H9 (cell line): ENCODE data around the gene SLC6A3. TPM values are rescaled to one million over a fixed set of nuclear protein-coding genes. Genes with fewer than 3 reads are reported as not detected.
"Not testable (repeated sequence)": the region's sequence is repeated elsewhere in the genome, so short reads cannot be mapped to it uniquely, and the experiment has no call there.

ENCODE experiments used
- DNase-seq: peaks from one replicate; pipeline ENCODE4 v3.0.0-alpha.2; 2017
- H2AFZ ChIP-seq: one replicate; pipeline ENCODE4 v1.6.1; 2013; ENCODE audit warnings: mild to moderate bottlenecking, low read length, control low read depth, moderate library complexity
- H2AK5ac ChIP-seq: 2 replicates; pipeline ENCODE4 v1.6.1; 2013; ENCODE audit warnings: low read length, control low read depth, mixed read lengths; ENCODE audit not compliant: insufficient read length
- H2BK120ac ChIP-seq: one replicate; pipeline ENCODE4 v1.6.1; 2013; ENCODE audit warnings: low read depth, mild to moderate bottlenecking, low read length, control low read depth, inconsistent platforms; ENCODE audit not compliant: poor library complexity, severe bottlenecking
- H2BK12ac ChIP-seq: 2 replicates; pipeline ENCODE4 v1.6.1; 2013; ENCODE audit warnings: low read length, control low read depth, mixed read lengths, low read depth; ENCODE audit not compliant: insufficient read length
- H2BK15ac ChIP-seq: 2 replicates; pipeline ENCODE4 v1.6.1; 2013; ENCODE audit warnings: low read depth, low read length, control low read depth
- H2BK20ac ChIP-seq: one replicate; pipeline ENCODE4 v1.6.1; 2013; ENCODE audit warnings: low read depth, mild to moderate bottlenecking, low read length, control low read depth, inconsistent platforms; ENCODE audit not compliant: poor library complexity, severe bottlenecking
- H2BK5ac ChIP-seq: 2 replicates; pipeline ENCODE4 v1.6.1; 2013; ENCODE audit warnings: low read length, control low read depth, mixed read lengths; ENCODE audit not compliant: insufficient read length
- H3K14ac ChIP-seq: 2 replicates; pipeline ENCODE4 v1.6.1; 2013; ENCODE audit warnings: low read length, control low read depth; ENCODE audit not compliant: insufficient read depth
- H3K18ac ChIP-seq: 2 replicates; pipeline ENCODE4 v1.6.1; 2013; ENCODE audit warnings: low read depth, mild to moderate bottlenecking, mixed read lengths, low read length, control low read depth; ENCODE audit not compliant: insufficient read length
- H3K23ac ChIP-seq: 2 replicates; pipeline ENCODE4 v1.6.1; 2013; ENCODE audit warnings: low read length, control low read depth, mixed read lengths, low read depth; ENCODE audit not compliant: insufficient read length
- H3K23me2 ChIP-seq: 2 replicates; pipeline ENCODE4 v1.6.1; 2013; ENCODE audit warnings: low read depth, mild to moderate bottlenecking, mixed read lengths, low read length, control low read depth; ENCODE audit not compliant: insufficient read length, poor library complexity, severe bottlenecking
- H3K27ac ChIP-seq: 2 replicates; pipeline ENCODE4 v1.5.1; 2013; ENCODE audit warnings: low read length, control low read depth, mixed read lengths, low read depth; ENCODE audit not compliant: insufficient read length
- H3K27me3 ChIP-seq: 2 replicates; pipeline ENCODE4 v1.6.1; 2013; ENCODE audit warnings: low read length, control low read depth, inconsistent platforms; ENCODE audit not compliant: insufficient read depth
- H3K4ac ChIP-seq: 2 replicates; pipeline ENCODE4 v1.6.1; 2013; ENCODE audit warnings: low read depth, mild to moderate bottlenecking, control low read depth, inconsistent platforms, low read length, moderate library complexity
- H3K4me1 ChIP-seq: 2 replicates; pipeline ENCODE4 v1.6.1; 2013; ENCODE audit warnings: low read length, control low read depth, inconsistent platforms; ENCODE audit not compliant: insufficient read depth
- H3K4me2 ChIP-seq: 2 replicates; pipeline ENCODE4 v1.6.1; 2013; ENCODE audit warnings: low read length, control low read depth, mixed read lengths; ENCODE audit not compliant: insufficient read length, insufficient read depth
- H3K56ac ChIP-seq: 2 replicates; pipeline ENCODE4 v1.6.1; 2013; ENCODE audit warnings: low read depth, mild to moderate bottlenecking, mixed read lengths, low read length, control low read depth; ENCODE audit not compliant: insufficient read length
- H3K79me1 ChIP-seq: 2 replicates; pipeline ENCODE4 v1.6.1; 2013; ENCODE audit warnings: low read depth, mild to moderate bottlenecking, moderate library complexity, low read length, control low read depth, inconsistent platforms; ENCODE audit not compliant: insufficient read depth, poor library complexity, severe bottlenecking
- H3K79me2 ChIP-seq: 2 replicates; pipeline ENCODE4 v1.6.1; 2013; ENCODE audit warnings: low read length, control low read depth, inconsistent platforms; ENCODE audit not compliant: insufficient read depth
- H3K9ac ChIP-seq: 2 replicates; pipeline ENCODE4 v1.6.1; 2013; ENCODE audit warnings: low read length, control low read depth, mixed read lengths; ENCODE audit not compliant: insufficient read length; ENCODE audit errors: extremely low read depth
- H3K9me3 ChIP-seq: one replicate; pipeline ENCODE4 v1.6.1; 2013; ENCODE audit warnings: low read depth, low read length, inconsistent platforms; ENCODE audit not compliant: control insufficient read depth
- H3T11ph ChIP-seq: one replicate; pipeline ENCODE4 v1.6.1; 2013; ENCODE audit warnings: mild to moderate bottlenecking, low read length, control low read depth, inconsistent platforms
- H4K20me1 ChIP-seq: one replicate; pipeline ENCODE4 v1.6.1; 2013; ENCODE audit not compliant: control insufficient read depth, insufficient read length, insufficient read depth
- H4K5ac ChIP-seq: 2 replicates; pipeline ENCODE4 v1.6.1; 2013; ENCODE audit warnings: low read depth, mild to moderate bottlenecking, mixed read lengths, low read length, control low read depth; ENCODE audit not compliant: insufficient read length
- H4K8ac ChIP-seq: replicated peaks from 2 replicates; pipeline ENCODE4 v1.6.1; 2013; ENCODE audit warnings: low read length, control low read depth, mixed read lengths, low read depth; ENCODE audit not compliant: insufficient read length
- H4K91ac ChIP-seq: 2 replicates; pipeline ENCODE4 v1.6.1; 2013; ENCODE audit warnings: low read depth, mild to moderate bottlenecking, moderate library complexity, mixed read lengths, low read length, control low read depth; ENCODE audit not compliant: insufficient read length
- H3K27ac Mint-ChIP-seq, 3 experiments: 2 replicates in 2 of 3; 3 replicates in 1 of 3; pipeline ENCODE4 v1.8.0; 2020 to 2021; ENCODE audit warnings: mixed read lengths in 3 of 3, mild to moderate bottlenecking in 1 of 3, moderate library complexity in 1 of 3
- H3K27me3 Mint-ChIP-seq: 2 replicates; pipeline ENCODE4 v1.8.0; 2021; ENCODE audit warnings: low read depth, mild to moderate bottlenecking, moderate library complexity, mixed read lengths
- H3K36me3 Mint-ChIP-seq, 3 experiments: 2 replicates in 2 of 3; 3 replicates in 1 of 3; pipeline ENCODE4 v1.8.0; 2020 to 2021; ENCODE audit warnings: low read depth in 3 of 3, mixed read lengths in 3 of 3; ENCODE audit not compliant: insufficient read depth in 1 of 3
- H3K4me1 Mint-ChIP-seq, 2 experiments: 2 replicates each; pipeline ENCODE4 v1.8.0; 2020; ENCODE audit warnings: mixed read lengths in 2 of 2
- H3K4me3 Mint-ChIP-seq, 2 experiments: 2 replicates in 1 of 2; 3 replicates in 1 of 2; pipeline ENCODE4 v1.8.0; 2020 to 2021; ENCODE audit warnings: mild to moderate bottlenecking in 2 of 2, mixed read lengths in 2 of 2, moderate library complexity in 1 of 2
- H3K9me3 Mint-ChIP-seq, 2 experiments: 2 replicates in 1 of 2; 3 replicates in 1 of 2; pipeline ENCODE4 v1.8.0; 2020; ENCODE audit warnings: mild to moderate bottlenecking in 2 of 2, mixed read lengths in 2 of 2, moderate library complexity in 1 of 2
- WGBS: extraction: QIAGEN DNeasy Blood & Tissue Kit; methylation state at CpG from one replicate; pipeline ENCODE4 v1.1.7; 2013; ENCODE audit warnings: missing lambda C conversion rate, low lambda C conversion rate, mixed read lengths; ENCODE audit not compliant: insufficient read length; ENCODE audit errors: extremely low coverage; 5-methylcytosine and 5-hydroxymethylcytosine counted together
- total RNA-seq: library from RNA; stranded (reverse); gene quantifications from 2 replicates; pipeline ENCODE4 v1.2.1, GENCODE V29; 2021
- TF ChIP-seq, protein P1 (sequence below): fragments of 200-600 bp; sonication (generic); conservative IDR thresholded peaks from 3 replicates; pipeline ENCODE4 v1.8.0; 2021; ENCODE audit warnings: antibody characterized with exemption, mild to moderate bottlenecking

Gene SLC6A3
- total RNA-seq, 1 experiment from 2014 or later: 0.61 TPM

DNA sequence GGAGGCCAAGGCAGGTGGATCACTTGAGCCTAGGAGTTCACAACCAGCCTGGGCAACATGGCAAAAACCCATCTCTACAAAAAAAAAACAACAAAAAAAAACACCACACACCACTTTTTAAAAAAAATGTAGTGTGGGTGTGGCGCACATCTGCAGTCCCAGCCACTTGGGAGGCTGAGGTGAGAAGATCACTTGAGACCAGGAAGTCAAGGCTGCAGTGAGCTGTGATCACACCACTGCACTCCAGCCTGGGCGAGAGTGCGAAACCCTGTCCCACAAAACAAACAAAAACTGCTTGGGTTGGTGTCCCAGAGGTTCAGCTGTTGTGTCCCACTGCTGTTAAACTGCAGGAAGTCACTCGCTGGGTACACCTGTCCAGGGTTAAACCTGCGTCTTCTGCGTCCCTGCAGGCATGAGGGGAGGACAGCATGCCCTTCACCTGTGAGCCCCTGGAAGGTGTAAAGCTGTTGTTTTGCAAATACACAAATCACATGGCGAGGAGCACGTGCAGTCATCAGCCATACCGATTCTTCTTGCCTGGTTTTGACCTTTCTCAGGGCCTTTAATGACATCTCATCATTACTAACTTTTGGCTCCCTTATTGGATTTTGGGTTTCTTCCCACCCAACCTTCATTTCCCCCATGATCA lies 71.1 kb downstream of the SLC6A3 start:
- H3K36me3 Mint-ChIP-seq: peaks cover 0 to 4% (median 0%) of the 10 kb centered on the region in 3 experiments; a peak in 4 of 7 replicates
- H2BK20ac ChIP-seq: no peak overlapping the region
- H3K9ac ChIP-seq: no peak overlapping the region

DNA sequence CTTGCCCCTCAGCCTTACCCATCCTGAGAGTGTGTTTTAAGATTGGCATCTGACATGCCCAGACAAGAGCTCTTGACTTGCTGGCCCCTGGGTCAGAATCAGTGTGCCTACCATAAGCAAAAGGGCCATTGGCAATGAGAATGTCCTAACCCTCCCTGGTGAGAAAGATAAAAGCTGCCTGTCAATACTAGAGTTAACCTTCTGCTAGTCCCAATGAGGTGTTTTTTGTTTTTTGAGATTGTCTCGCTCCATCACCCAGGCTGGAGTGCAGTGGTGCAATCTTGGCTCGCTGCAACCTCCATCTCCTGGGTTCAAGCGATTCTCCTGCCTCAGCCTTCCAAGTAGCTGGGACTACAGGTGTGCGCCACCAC lies 73.3 kb downstream of the SLC6A3 start:
- H2AK5ac ChIP-seq, H3K4me3 Mint-ChIP-seq, H4K5ac ChIP-seq, H3K79me1 ChIP-seq, H3K4me1 Mint-ChIP-seq, H2BK120ac ChIP-seq, H3K36me3 Mint-ChIP-seq, H3K9me3 Mint-ChIP-seq, H3K18ac ChIP-seq, H3K4ac ChIP-seq, H3K9me3 ChIP-seq, H4K8ac ChIP-seq, H3K27ac ChIP-seq, H3K23me2 ChIP-seq, H3K56ac ChIP-seq, H3K23ac ChIP-seq, H2AFZ ChIP-seq, DNase-seq, H4K20me1 ChIP-seq, H2BK15ac ChIP-seq, H2BK5ac ChIP-seq, H3K79me2 ChIP-seq, H2BK20ac ChIP-seq, H4K91ac ChIP-seq, H3T11ph ChIP-seq, H2BK12ac ChIP-seq, H3K4me2 ChIP-seq, H3K9ac ChIP-seq, H3K14ac ChIP-seq, H3K27me3 ChIP-seq, H3K4me1 ChIP-seq, H3K27ac Mint-ChIP-seq: not testable (repeated sequence)
- no CpG with 5 or more reads among the region's 4 CpGs for WGBS
- H3K27me3 Mint-ChIP-seq: peaks cover 40% of the 10 kb centered on the region

More for the DNA sequence above, 71.1 kb downstream of the SLC6A3 start:
- Histone ChIP-seq H3K14ac (no peak overlapping the region), H2BK15ac (no peak overlapping the region), H4K8ac (no peak overlapping the region), H4K91ac (no peak overlapping the region), H3K79me1 (no peaks in the 10 kb centered on the region), H3K23ac (no peak overlapping the region), H2BK5ac (no peak overlapping the region), H2BK120ac (no peak overlapping the region), H4K20me1 (no peaks in the 10 kb centered on the region), H3K27me3 (no peaks in the 10 kb centered on the region), H3K4me2 (no peak overlapping the region), H2BK12ac (no peak overlapping the region), H3K79me2 (no peaks in the 10 kb centered on the region), H3K18ac (no peak overlapping the region), H3K4me1 (no peaks in the 10 kb centered on the region; the same call in none of the 2 replicates), H2AFZ (no peak overlapping the region), H3T11ph (no peak overlapping the region), H3K56ac (no peak overlapping the region), H4K5ac (no peak overlapping the region), H3K23me2 (no peaks in the 10 kb centered on the region), H3K27ac (no peak overlapping the region), H2AK5ac (no peak overlapping the region), H3K9me3 (no peaks in the 10 kb centered on the region), H3K4ac (no peak overlapping the region)
- no peak overlapping the region; a peak in 1 of 7 replicates for H3K27ac Mint-ChIP-seq
- peaks cover 49% of the 10 kb centered on the region for H3K27me3 Mint-ChIP-seq
- peaks cover 3 to 7% of the 10 kb centered on the region in 2 experiments; a peak in 3 of 4 replicates for H3K4me1 Mint-ChIP-seq
- no CpG with 5 or more reads among the region's 9 CpGs for WGBS
- no peak for DNase-seq
- H3K9me3 Mint-ChIP-seq: peaks cover 3 to 4% of the 10 kb centered on the region in 2 experiments; a peak in 4 of 5 replicates
- TF ChIP-seq, protein P1, sequence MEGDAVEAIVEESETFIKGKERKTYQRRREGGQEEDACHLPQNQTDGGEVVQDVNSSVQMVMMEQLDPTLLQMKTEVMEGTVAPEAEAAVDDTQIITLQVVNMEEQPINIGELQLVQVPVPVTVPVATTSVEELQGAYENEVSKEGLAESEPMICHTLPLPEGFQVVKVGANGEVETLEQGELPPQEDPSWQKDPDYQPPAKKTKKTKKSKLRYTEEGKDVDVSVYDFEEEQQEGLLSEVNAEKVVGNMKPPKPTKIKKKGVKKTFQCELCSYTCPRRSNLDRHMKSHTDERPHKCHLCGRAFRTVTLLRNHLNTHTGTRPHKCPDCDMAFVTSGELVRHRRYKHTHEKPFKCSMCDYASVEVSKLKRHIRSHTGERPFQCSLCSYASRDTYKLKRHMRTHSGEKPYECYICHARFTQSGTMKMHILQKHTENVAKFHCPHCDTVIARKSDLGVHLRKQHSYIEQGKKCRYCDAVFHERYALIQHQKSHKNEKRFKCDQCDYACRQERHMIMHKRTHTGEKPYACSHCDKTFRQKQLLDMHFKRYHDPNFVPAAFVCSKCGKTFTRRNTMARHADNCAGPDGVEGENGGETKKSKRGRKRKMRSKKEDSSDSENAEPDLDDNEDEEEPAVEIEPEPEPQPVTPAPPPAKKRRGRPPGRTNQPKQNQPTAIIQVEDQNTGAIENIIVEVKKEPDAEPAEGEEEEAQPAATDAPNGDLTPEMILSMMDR: no peak
- no peak overlapping the region for H3K4me3 Mint-ChIP-seq
